ENCODE results near the gene RCOR3. TPM values are rescaled to one million over a fixed set of nuclear protein-coding genes. Genes with fewer than 3 reads are reported as not detected.

The RCOR3 gene
- total RNA-seq, 1 donor, result 39.8 TPM

GRCh38 chr1:211328866-211329475 is 69.8 kb downstream of the RCOR3 start:
- peaks cover 62% of the 10 kb centered on the region for H3K79me2 ChIP-seq (ENCODE audit: insufficient read depth, low read length)
- H3K4me3 ChIP-seq (ENCODE audit: insufficient read depth, low read length), result no peak overlapping the region
- DNase-seq (ENCODE audit: insufficient read length, low spot score, missing footprints), result no peak
- no peak for TF ChIP-seq CTCF (IDR thresholded peaks at IDR 0.05; ENCODE audit: extremely low read depth, low read depth, low read length)
- H2AFZ ChIP-seq (ENCODE audit: low read length), result no peak overlapping the region
- H3K36me3 ChIP-seq (ENCODE audit: insufficient read depth, low read length), result no peaks in the 10 kb centered on the region
- H3K27me3 ChIP-seq (ENCODE audit: insufficient read depth, low read length), result no peaks in the 10 kb centered on the region
- no peak overlapping the region for H3K4me2 ChIP-seq (ENCODE audit: insufficient read depth, low read length)
- H3K9me3 ChIP-seq (ENCODE audit: low read depth, low read length), result no peaks in the 10 kb centered on the region
- H3K4me1 ChIP-seq (ENCODE audit: insufficient read depth, low read length), result peaks cover 15% of the 10 kb centered on the region
- peaks cover 45% of the 10 kb centered on the region for H4K20me1 ChIP-seq (ENCODE audit: insufficient read depth, low read length)
- no peak overlapping the region for H3K27ac ChIP-seq (ENCODE audit: low read depth, low read length)

GRCh38 chr1:211329764-211330201 is 70.6 kb downstream of the RCOR3 start:
- Histone ChIP-seq H4K20me1 (ENCODE audit: insufficient read depth, low read length) (peaks cover 49% of the 10 kb centered on the region), H3K4me2 (ENCODE audit: insufficient read depth, low read length) (no peak overlapping the region), H3K4me3 (ENCODE audit: insufficient read depth, low read length) (no peak overlapping the region), H3K79me2 (ENCODE audit: insufficient read depth, low read length) (peaks cover 68% of the 10 kb centered on the region), H2AFZ (ENCODE audit: low read length) (no peak overlapping the region), H3K27ac (ENCODE audit: low read depth, low read length) (no peak overlapping the region), H3K9me3 (ENCODE audit: low read depth, low read length) (no peaks in the 10 kb centered on the region), H3K4me1 (ENCODE audit: insufficient read depth, low read length) (peaks cover 15% of the 10 kb centered on the region), H3K36me3 (ENCODE audit: insufficient read depth, low read length) (no peaks in the 10 kb centered on the region), H3K27me3 (ENCODE audit: insufficient read depth, low read length) (no peaks in the 10 kb centered on the region)
- DNase-seq (ENCODE audit: insufficient read length, low spot score, missing footprints), result no peak
- no peak for TF ChIP-seq CTCF (IDR thresholded peaks at IDR 0.05; ENCODE audit: extremely low read depth, low read depth, low read length)

GRCh38 chr1:211330282-211330936 is 71.2 kb downstream of the RCOR3 start:
- peaks cover 15% of the 10 kb centered on the region for H3K4me1 ChIP-seq (ENCODE audit: insufficient read depth, low read length)
- no peak for DNase-seq (ENCODE audit: insufficient read length, low spot score, missing footprints)
- peaks cover 54% of the 10 kb centered on the region for H4K20me1 ChIP-seq (ENCODE audit: insufficient read depth, low read length)
- no peak overlapping the region for H3K4me2 ChIP-seq (ENCODE audit: insufficient read depth, low read length)
- peaks cover 74% of the 10 kb centered on the region for H3K79me2 ChIP-seq (ENCODE audit: insufficient read depth, low read length)
- no peaks in the 10 kb centered on the region for H3K9me3 ChIP-seq (ENCODE audit: low read depth, low read length)
- no peaks in the 10 kb centered on the region for H3K27me3 ChIP-seq (ENCODE audit: insufficient read depth, low read length)
- no peak overlapping the region for H3K4me3 ChIP-seq (ENCODE audit: insufficient read depth, low read length)
- H3K27ac ChIP-seq (ENCODE audit: low read depth, low read length), result no peak overlapping the region
- no peaks in the 10 kb centered on the region for H3K36me3 ChIP-seq (ENCODE audit: insufficient read depth, low read length)
- H2AFZ ChIP-seq (ENCODE audit: low read length), result no peak overlapping the region
- TF ChIP-seq CTCF (IDR thresholded peaks at IDR 0.05; ENCODE audit: extremely low read depth, low read depth, low read length), result no peak

GRCh38 chr1:211331011-211331709 is 72.0 kb downstream of the RCOR3 start:
- Histone ChIP-seq H3K4me1 (ENCODE audit: insufficient read depth, low read length) (peaks cover 15% of the 10 kb centered on the region), H3K4me3 (ENCODE audit: insufficient read depth, low read length) (no peak overlapping the region), H3K27me3 (ENCODE audit: insufficient read depth, low read length) (no peaks in the 10 kb centered on the region), H3K4me2 (ENCODE audit: insufficient read depth, low read length) (no peak overlapping the region), H3K9me3 (ENCODE audit: low read depth, low read length) (no peaks in the 10 kb centered on the region), H4K20me1 (ENCODE audit: insufficient read depth, low read length) (peaks cover 60% of the 10 kb centered on the region), H3K79me2 (ENCODE audit: insufficient read depth, low read length) (peaks cover 81% of the 10 kb centered on the region), H3K27ac (ENCODE audit: low read depth, low read length) (no peak overlapping the region), H2AFZ (ENCODE audit: low read length) (no peak overlapping the region), H3K36me3 (ENCODE audit: insufficient read depth, low read length) (no peaks in the 10 kb centered on the region)
- TF ChIP-seq CTCF (IDR thresholded peaks at IDR 0.05; ENCODE audit: extremely low read depth, low read depth, low read length), result no peak
- peak; percentile 79 for DNase-seq (ENCODE audit: insufficient read length, low spot score, missing footprints)
